HepG2 (cell line): ENCODE measurements around the gene MSI2. TPM values are rescaled to one million over a fixed set of nuclear protein-coding genes. Genes with fewer than 3 reads are reported as not detected.
A peak's percentile ranks its signal among the peaks of the same experiment; 100 is the strongest.

ENCODE experiments used
- E2F5 ChIP-seq: sonication (generic); formaldehyde crosslinking; conservative IDR thresholded peaks from 2 replicates; pipeline ENCODE4 v1.4.0; 2020; ENCODE audit warnings: missing genetic modification reagents
- MEIS1 ChIP-seq: sonication (generic); formaldehyde crosslinking; IDR thresholded peaks from 2 replicates; pipeline ENCODE4 v1.9.0; 2021; ENCODE audit warnings: mild to moderate bottlenecking, missing genetic modification reagents, moderate library complexity, borderline replicate concordance
- NFKB2 ChIP-seq: sonication (generic); formaldehyde crosslinking; IDR thresholded peaks from 2 replicates; pipeline ENCODE4 v1.4.0; 2020; ENCODE audit warnings: missing genetic modification reagents, borderline replicate concordance
- NFKBIZ ChIP-seq: IDR thresholded peaks from 2 replicates; pipeline ENCODE4 v1.6.1; 2018; ENCODE audit warnings: missing genetic modification reagents, missing compliant biosample characterization
- PITX1 ChIP-seq: sonication (generic); formaldehyde crosslinking; IDR thresholded peaks from 2 replicates; pipeline ENCODE4 v1.5.1; 2020; ENCODE audit warnings: mild to moderate bottlenecking, missing genetic modification reagents
- RBM22 ChIP-seq: fragments of 200-400 bp; formaldehyde crosslinking; optimal IDR thresholded peaks from 2 replicates; pipeline ENCODE3; 2017; ENCODE audit warnings: mild to moderate bottlenecking, low read length, moderate library complexity
- SALL1 ChIP-seq: sonication (generic); formaldehyde crosslinking; IDR thresholded peaks from 2 replicates; pipeline ENCODE4 v1.8.0; 2022; ENCODE audit warnings: mild to moderate bottlenecking, missing genetic modification reagents
- ZBTB34 ChIP-seq: sonication (generic); formaldehyde crosslinking; IDR thresholded peaks from 2 replicates; pipeline ENCODE4 v1.8.0; 2022; ENCODE audit warnings: mild to moderate bottlenecking, missing genetic modification reagents
- ZNF234 ChIP-seq: sonication (generic); formaldehyde crosslinking; conservative IDR thresholded peaks from 2 replicates; pipeline ENCODE4 v1.5.1; 2020; ENCODE audit warnings: mild to moderate bottlenecking, missing genetic modification reagents
- ZNF674 ChIP-seq: sonication (generic); formaldehyde crosslinking; IDR thresholded peaks from 2 replicates; pipeline ENCODE4 v1.5.0; 2020; ENCODE audit warnings: low read depth, mild to moderate bottlenecking, missing genetic modification reagents
- ZXDC ChIP-seq: sonication (generic); formaldehyde crosslinking; IDR thresholded peaks from 2 replicates; pipeline ENCODE4 v1.5.0; 2020; ENCODE audit warnings: mild to moderate bottlenecking, missing genetic modification reagents
- polyA plus RNA-seq, 8 experiments: library from polyadenylated mRNA; depleted of rRNA in 3 of 8; stranded (reverse) in 7 of 8; unstranded in 1 of 8; fragments of >200 nt; fragmentation: Illumina TruSeq in 4 of 8; extraction: Trizol in 4 of 8; gene quantifications; 2 replicates each; pipeline versions ENCODE4 v1.2.1 to v1.2.3, GENCODE V29; 2011 to 2016; ENCODE audit warnings: low read depth in 4 of 8, missing spikeins in 1 of 8, mixed read lengths in 1 of 8; ENCODE audit not compliant: insufficient read depth in 1 of 8
- total RNA-seq, 5 experiments: library from RNA; depleted of rRNA; stranded (reverse); fragments of >200 nt; fragmentation: Illumina TruSeq; extraction: Trizol; gene quantifications; 2 replicates each; pipeline ENCODE4 v1.2.3, GENCODE V29; 2016; ENCODE audit warnings: low read depth in 1 of 5
- TF ChIP-seq, protein P1 (sequence below): sonication (generic); formaldehyde crosslinking; IDR thresholded peaks from 2 replicates; pipeline ENCODE4 v1.8.0; 2022; ENCODE audit warnings: mild to moderate bottlenecking, missing genetic modification reagents, borderline replicate concordance

The MSI2 gene
- total and polyA plus RNA-seq, 2 of the 13 experiments (the other 11 are each of a cell fraction or from before 2014, with no cell fraction given), result 77.5 to 78.4 TPM

- TF ChIP-seq E2F5 (CRISPR knock-in tag) (no peak), ZBTB34 (CRISPR knock-in tag) (no peak), ZXDC (CRISPR knock-in tag) (no peak), ZNF674 (CRISPR knock-in tag) (no peak), MEIS1 (CRISPR knock-in tag) (no peak), RBM22 (peak; percentile 46), SALL1 (CRISPR knock-in tag) (0 out of 2 replicates have a peak, but pooled peaks have one; percentile 44), ZNF234 (CRISPR knock-in tag) (no peak), NFKBIZ (CRISPR knock-in tag) (no peak), PITX1 (CRISPR knock-in tag) (no peak; the same call in 1 of the 2 replicates), NFKB2 (0 out of 2 replicates have a peak, but pooled peaks have one; percentile 6)
- TF ChIP-seq, protein P1, sequence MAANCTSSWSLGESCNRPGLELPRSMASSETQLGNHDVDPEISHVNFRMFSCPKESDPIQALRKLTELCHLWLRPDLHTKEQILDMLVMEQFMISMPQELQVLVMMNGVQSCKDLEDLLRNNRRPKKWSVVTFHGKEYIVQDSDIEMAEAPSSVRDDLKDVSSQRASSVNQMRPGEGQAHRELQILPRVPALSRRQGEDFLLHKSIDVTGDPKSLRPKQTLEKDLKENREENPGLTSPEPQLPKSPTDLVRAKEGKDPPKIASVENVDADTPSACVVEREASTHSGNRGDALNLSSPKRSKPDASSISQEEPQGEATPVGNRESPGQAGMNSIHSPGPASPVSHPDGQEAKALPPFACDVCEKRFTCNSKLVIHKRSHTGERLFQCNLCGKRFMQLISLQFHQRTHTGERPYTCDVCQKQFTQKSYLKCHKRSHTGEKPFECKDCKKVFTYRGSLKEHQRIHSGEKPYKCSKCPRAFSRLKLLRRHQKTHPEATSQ, result 0 out of 2 replicates have a peak, but pooled peaks have one; percentile 2
Observed at GRCh38 chr17:57406981-57407286, 150.6 kb downstream of the MSI2 start (continued).
